Right atrium auricular region (tissue), 2 donors: ENCODE data around the gene PLD6. TPM values are rescaled to one million over a fixed set of nuclear protein-coding genes. Genes with fewer than 3 reads are reported as not detected.

Experiments used
- DNase-seq: peaks from one replicate; pipeline ENCODE4 v3.0.0-alpha.2; 2019; ENCODE audit warnings: low spot score
- H3K27ac ChIP-seq, 2 donors: fragments of 200-600 bp; sonication (generic); 1 replicate in 1 of 2; 2 replicates in 1 of 2; pipeline ENCODE4 v1.5.1; 2016 to 2019
- H3K27me3 ChIP-seq, 2 donors: fragments of 200-600 bp; sonication (generic); one replicate each; pipeline versions ENCODE4 v1.5.1 to v1.6.0; 2017 to 2019
- H3K36me3 ChIP-seq: fragments of 200-600 bp; sonication (generic); one replicate; pipeline ENCODE4 v1.5.1; 2016
- H3K4me1 ChIP-seq, 2 donors: fragments of 200-600 bp; sonication (generic); one replicate each; pipeline versions ENCODE4 v1.5.1 to v1.6.0; 2017 to 2019
- H3K4me3 ChIP-seq, 2 donors: fragments of 200-600 bp; sonication (generic); 1 replicate in 1 of 2; 2 replicates in 1 of 2; pipeline ENCODE4 v1.5.1; 2017 to 2019; ENCODE audit warnings: mild to moderate bottlenecking in 1 of 2, moderate library complexity in 1 of 2
- H3K9me3 ChIP-seq, 2 donors: fragments of 200-600 bp; sonication (generic); one replicate each; pipeline ENCODE4 v1.5.1; 2019
- CTCF ChIP-seq, 2 donors: fragments of 200-600 bp; sonication (generic); IDR thresholded peaks; one replicate each; pipeline ENCODE4 v1.5.1; 2019; ENCODE audit warnings: antibody characterized with exemption in 2 of 2
- total RNA-seq, 2 donors: library from RNA; depleted of rRNA; stranded (reverse); fragments of >200 nt; gene quantifications; one replicate each; pipeline ENCODE4 v1.1.0, GENCODE V29; 2016

The PLD6 gene
- total RNA-seq, 2 donors from 2014 or later: 3.1 to 6.8 TPM

- no peaks in the 10 kb centered on the region for H3K27me3 ChIP-seq
- H3K27ac ChIP-seq: no peak overlapping the region
- H3K36me3 ChIP-seq: peaks cover 77% of the 10 kb centered on the region
- no peak for DNase-seq
- peaks cover 0 to 21% of the 10 kb centered on the region in 2 donors for H3K4me1 ChIP-seq
- no peaks in the 10 kb centered on the region for H3K9me3 ChIP-seq
- TF ChIP-seq CTCF (IDR thresholded peaks at IDR 0.05): no peak
- no peak overlapping the region for H3K4me3 ChIP-seq
These were observed 38.1 kb downstream of the PLD6 start for GRCh38 chr17:17167986-17168385.

- peaks cover 0 to 21% of the 10 kb centered on the region in 2 donors for H3K4me1 ChIP-seq
- H3K36me3 ChIP-seq: peaks cover 77% of the 10 kb centered on the region
- H3K27me3 ChIP-seq: no peaks in the 10 kb centered on the region
- no peaks in the 10 kb centered on the region for H3K9me3 ChIP-seq
- no peak for DNase-seq
- H3K4me3 ChIP-seq: no peak overlapping the region
- TF ChIP-seq CTCF (IDR thresholded peaks at IDR 0.05): no peak
- no peak overlapping the region for H3K27ac ChIP-seq
These were observed 38.8 kb downstream of the PLD6 start for GRCh38 chr17:17167356-17167755.

- DNase-seq: no peak
- peaks cover 0 to 13% of the 10 kb centered on the region in 2 donors for H3K4me1 ChIP-seq
- H3K9me3 ChIP-seq: no peaks in the 10 kb centered on the region
- no peaks in the 10 kb centered on the region for H3K27me3 ChIP-seq
- no peak for TF ChIP-seq CTCF (IDR thresholded peaks at IDR 0.05)
- peaks cover 77% of the 10 kb centered on the region for H3K36me3 ChIP-seq
- no peak overlapping the region for H3K4me3 ChIP-seq
- no peak overlapping the region for H3K27ac ChIP-seq
These were observed 39.7 kb downstream of the PLD6 start for GRCh38 chr17:17166446-17166845.

- peaks cover 0 to 6% of the 10 kb centered on the region in 2 donors for H3K4me1 ChIP-seq
- no peak for DNase-seq
- H3K36me3 ChIP-seq: peaks cover 82% of the 10 kb centered on the region
- no peaks in the 10 kb centered on the region for H3K27me3 ChIP-seq
- TF ChIP-seq CTCF (IDR thresholded peaks at IDR 0.05): no peak
- no peak overlapping the region for H3K4me3 ChIP-seq
- no peak overlapping the region for H3K27ac ChIP-seq
- no peaks in the 10 kb centered on the region for H3K9me3 ChIP-seq
These were observed 40.3 kb downstream of the PLD6 start for GRCh38 chr17:17165666-17166308.

- peaks cover 84% of the 10 kb centered on the region for H3K36me3 ChIP-seq
- no peak overlapping the region for H3K27ac ChIP-seq
- no peaks in the 10 kb centered on the region for H3K9me3 ChIP-seq
- DNase-seq: no peak
- no peaks in the 10 kb centered on the region for H3K27me3 ChIP-seq
- H3K4me3 ChIP-seq: no peak overlapping the region
- no peak for TF ChIP-seq CTCF (IDR thresholded peaks at IDR 0.05)
- H3K4me1 ChIP-seq: no peaks in the 10 kb centered on the region
These were observed 41.5 kb downstream of the PLD6 start for GRCh38 chr17:17164676-17165075.

- DNase-seq: no peak
- peaks cover 89% of the 10 kb centered on the region for H3K36me3 ChIP-seq
- TF ChIP-seq CTCF (IDR thresholded peaks at IDR 0.05): no peak
These were observed 42.0 kb downstream of the PLD6 start for GRCh38 chr17:17164156-17164555.

More at GRCh38 chr17:17164156-17164555, 42.0 kb downstream of the PLD6 start:
- Histone ChIP-seq H3K27ac (no peak overlapping the region), H3K27me3 (no peaks in the 10 kb centered on the region), H3K4me1 (no peaks in the 10 kb centered on the region), H3K4me3 (no peak overlapping the region), H3K9me3 (no peaks in the 10 kb centered on the region)
